ENCODE measurements around the gene SET.

DNA sequence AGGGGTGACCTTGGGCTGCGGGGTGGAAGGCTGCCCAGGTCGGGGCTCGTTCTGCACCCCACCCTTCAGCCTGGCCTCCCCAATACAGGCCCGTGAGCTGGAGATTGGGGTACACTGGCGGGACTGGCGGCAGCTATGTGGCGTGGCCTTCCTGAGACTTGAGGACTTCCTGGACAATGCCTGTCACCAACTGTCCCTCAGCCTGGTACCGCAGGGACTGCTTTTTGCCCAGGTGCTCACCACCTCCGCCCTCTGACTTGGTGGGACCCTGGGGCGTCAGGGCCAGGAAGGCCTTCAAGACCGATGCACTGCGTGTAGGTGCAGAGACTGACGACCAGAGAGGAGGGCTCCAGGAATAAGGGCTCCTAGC, 24.4 kb downstream of the SET start:
- TF ChIP-seq, protein P1, sequence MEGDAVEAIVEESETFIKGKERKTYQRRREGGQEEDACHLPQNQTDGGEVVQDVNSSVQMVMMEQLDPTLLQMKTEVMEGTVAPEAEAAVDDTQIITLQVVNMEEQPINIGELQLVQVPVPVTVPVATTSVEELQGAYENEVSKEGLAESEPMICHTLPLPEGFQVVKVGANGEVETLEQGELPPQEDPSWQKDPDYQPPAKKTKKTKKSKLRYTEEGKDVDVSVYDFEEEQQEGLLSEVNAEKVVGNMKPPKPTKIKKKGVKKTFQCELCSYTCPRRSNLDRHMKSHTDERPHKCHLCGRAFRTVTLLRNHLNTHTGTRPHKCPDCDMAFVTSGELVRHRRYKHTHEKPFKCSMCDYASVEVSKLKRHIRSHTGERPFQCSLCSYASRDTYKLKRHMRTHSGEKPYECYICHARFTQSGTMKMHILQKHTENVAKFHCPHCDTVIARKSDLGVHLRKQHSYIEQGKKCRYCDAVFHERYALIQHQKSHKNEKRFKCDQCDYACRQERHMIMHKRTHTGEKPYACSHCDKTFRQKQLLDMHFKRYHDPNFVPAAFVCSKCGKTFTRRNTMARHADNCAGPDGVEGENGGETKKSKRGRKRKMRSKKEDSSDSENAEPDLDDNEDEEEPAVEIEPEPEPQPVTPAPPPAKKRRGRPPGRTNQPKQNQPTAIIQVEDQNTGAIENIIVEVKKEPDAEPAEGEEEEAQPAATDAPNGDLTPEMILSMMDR (IDR thresholded peaks at IDR 0.05; ENCODE audit: insufficient read depth, low read length) = no peak
- TF ChIP-seq REST (IDR thresholded peaks at IDR 0.05; ENCODE audit: insufficient replicate concordance, low read depth) (no peak), POLR2AphosphoS5 (IDR thresholded peaks at IDR 0.05; ENCODE audit: low read depth) (no peak)

Data from HL-60 (cell line).